Neural cell (in vitro differentiated cells): ENCODE results near the gene PHF21A. TPM values are rescaled to one million over a fixed set of nuclear protein-coding genes. Genes with fewer than 3 reads are reported as not detected.

Source experiments
- H2AFZ ChIP-seq: fragments of 200-600, 300-800 bp; sonication (generic), shearing (Covaris generic); 2 replicates; pipeline ENCODE4 v1.6.0; 2014; ENCODE audit warnings: low read depth, mild to moderate bottlenecking, antibody characterized with exemption, low read length, moderate library complexity
- H3F3A ChIP-seq: fragments of 200-600 bp; shearing (Covaris generic); 2 replicates; pipeline ENCODE4 v1.6.1; 2016; ENCODE audit warnings: mild to moderate bottlenecking, moderate library complexity, mixed read lengths, antibody characterized with exemption, low read length; ENCODE audit not compliant: insufficient read depth, poor library complexity, severe bottlenecking
- H3K27ac ChIP-seq: fragments of 200-600, 300-800 bp; sonication (generic), shearing (Covaris generic); 2 replicates; pipeline ENCODE4 v1.5.1; 2014; ENCODE audit warnings: mild to moderate bottlenecking, low read length, moderate library complexity
- H3K27me3 ChIP-seq: fragments of 300-800, 200-600 bp; sonication (generic), shearing (Covaris generic); 2 replicates; pipeline ENCODE4 v1.6.0; 2014; ENCODE audit warnings: mild to moderate bottlenecking, low read depth, low read length, moderate library complexity; ENCODE audit not compliant: insufficient read depth
- H3K36me3 ChIP-seq: fragments of 300-800, 200-600 bp; sonication (generic), shearing (Covaris generic); 2 replicates; pipeline ENCODE4 v1.5.1; 2014; ENCODE audit warnings: mild to moderate bottlenecking, antibody characterized with exemption, low read length, moderate library complexity; ENCODE audit not compliant: insufficient read depth
- H3K4me2 ChIP-seq: fragments of 300-800, 200-600 bp; sonication (generic), shearing (Covaris generic); 2 replicates; pipeline ENCODE4 v1.6.0; 2014; ENCODE audit warnings: mild to moderate bottlenecking, low read length
- H3K4me3 ChIP-seq: fragments of 300-800, 200-600 bp; sonication (generic), shearing (Covaris generic); 2 replicates; pipeline ENCODE4 v1.5.1; 2014; ENCODE audit warnings: mild to moderate bottlenecking, low read length, moderate library complexity
- H3K79me2 ChIP-seq: fragments of 200-600 bp; shearing (Covaris generic); replicated peaks from 2 replicates; pipeline ENCODE4 v1.6.0; 2014; ENCODE audit warnings: mild to moderate bottlenecking, low read length, moderate library complexity; ENCODE audit not compliant: insufficient read depth
- H3K9ac ChIP-seq: fragments of 300-800, 200-600 bp; sonication (generic), shearing (Covaris generic); 2 replicates; pipeline ENCODE4 v1.6.1; 2016; ENCODE audit warnings: mild to moderate bottlenecking, low read length, mixed read lengths
- H3K9me2 ChIP-seq: fragments of 200-600 bp; shearing (Covaris generic); 2 replicates; pipeline ENCODE4 v1.6.1; 2016; ENCODE audit warnings: mild to moderate bottlenecking, low read length, mixed read lengths; ENCODE audit not compliant: insufficient read depth
- H3K9me3 ChIP-seq: fragments of 200-600, 300-800 bp; sonication (generic), shearing (Covaris generic); 2 replicates; pipeline ENCODE4 v1.6.1; 2016; ENCODE audit warnings: mild to moderate bottlenecking, mixed run types, low read length, moderate library complexity, mixed read lengths
- H4K20me1 ChIP-seq: fragments of 200-600 bp; shearing (Covaris generic); 2 replicates; pipeline ENCODE4 v1.6.1; 2016; ENCODE audit warnings: mild to moderate bottlenecking, mixed run types; ENCODE audit not compliant: insufficient read depth
- EP300 ChIP-seq: fragments of 450-650 bp; conservative IDR thresholded peaks from 2 replicates; pipeline ENCODE4 v1.6.1; 2014; ENCODE audit warnings: antibody characterized with exemption, mild to moderate bottlenecking, moderate library complexity; ENCODE audit not compliant: poor library complexity, severe bottlenecking
- EZH2 ChIP-seq: fragments of 200-600, 300-800 bp; shearing (Covaris generic), sonication (generic); IDR thresholded peaks from 2 replicates; pipeline ENCODE4 v1.6.1; 2014; ENCODE audit warnings: antibody characterized with exemption, low read length, borderline replicate concordance, mild to moderate bottlenecking; ENCODE audit not compliant: insufficient read depth, poor library complexity, severe bottlenecking
- MXI1 ChIP-seq: fragments of 450-650 bp; conservative IDR thresholded peaks from 2 replicates; pipeline ENCODE4 v1.6.1; 2014; ENCODE audit warnings: antibody characterized with exemption, mild to moderate bottlenecking; ENCODE audit not compliant: poor library complexity, severe bottlenecking
- POLR2AphosphoS5 ChIP-seq: IDR thresholded peaks from 2 replicates; pipeline ENCODE4 v1.6.1; 2012
- RAD21 ChIP-seq: fragments of 450-650 bp; conservative IDR thresholded peaks from 2 replicates; pipeline ENCODE4 v1.6.1; 2014; ENCODE audit warnings: antibody characterized with exemption, mild to moderate bottlenecking, moderate library complexity
- SMC3 ChIP-seq: fragments of 450-650 bp; conservative IDR thresholded peaks from 2 replicates; pipeline ENCODE4 v1.6.1; 2014; ENCODE audit warnings: antibody characterized with exemption, mild to moderate bottlenecking, moderate library complexity; ENCODE audit not compliant: poor library complexity
- TAF1 ChIP-seq: IDR thresholded peaks from 2 replicates; pipeline ENCODE4 v1.6.1; 2012; ENCODE audit warnings: low read depth
- polyA plus RNA-seq: library from polyadenylated mRNA; depleted of rRNA; stranded (reverse); fragments of >200 nt; gene quantifications from 2 replicates; pipeline ENCODE4 v1.2.3, GENCODE V29; 2014
- TF ChIP-seq, protein P1 (sequence below): IDR thresholded peaks from 2 replicates; pipeline ENCODE4 v1.6.1; 2012; ENCODE audit warnings: borderline replicate concordance
- TF ChIP-seq, protein P2 (sequence below): fragments of 450-650 bp; IDR thresholded peaks from 2 replicates; pipeline ENCODE4 v1.5.1; 2014; ENCODE audit warnings: antibody characterized with exemption, mild to moderate bottlenecking, moderate library complexity; ENCODE audit not compliant: poor library complexity, severe bottlenecking

Gene PHF21A
- polyA plus RNA-seq, 1 donor from 2014 or later = 31.7 TPM

- no peaks in the 10 kb centered on the region for H3F3A ChIP-seq
- H3K27me3 ChIP-seq = no peaks in the 10 kb centered on the region
- peak overlapping the region; percentile 67 for H3K4me2 ChIP-seq
- no peaks in the 10 kb centered on the region for H3K9me2 ChIP-seq
- peak overlapping the region; percentile 86 for H3K4me3 ChIP-seq
- H3K27ac ChIP-seq = peak overlapping the region; percentile 97
- H2AFZ ChIP-seq = no peak overlapping the region
- peaks cover 3% of the 10 kb centered on the region for H4K20me1 ChIP-seq
- TF ChIP-seq, protein P1, sequence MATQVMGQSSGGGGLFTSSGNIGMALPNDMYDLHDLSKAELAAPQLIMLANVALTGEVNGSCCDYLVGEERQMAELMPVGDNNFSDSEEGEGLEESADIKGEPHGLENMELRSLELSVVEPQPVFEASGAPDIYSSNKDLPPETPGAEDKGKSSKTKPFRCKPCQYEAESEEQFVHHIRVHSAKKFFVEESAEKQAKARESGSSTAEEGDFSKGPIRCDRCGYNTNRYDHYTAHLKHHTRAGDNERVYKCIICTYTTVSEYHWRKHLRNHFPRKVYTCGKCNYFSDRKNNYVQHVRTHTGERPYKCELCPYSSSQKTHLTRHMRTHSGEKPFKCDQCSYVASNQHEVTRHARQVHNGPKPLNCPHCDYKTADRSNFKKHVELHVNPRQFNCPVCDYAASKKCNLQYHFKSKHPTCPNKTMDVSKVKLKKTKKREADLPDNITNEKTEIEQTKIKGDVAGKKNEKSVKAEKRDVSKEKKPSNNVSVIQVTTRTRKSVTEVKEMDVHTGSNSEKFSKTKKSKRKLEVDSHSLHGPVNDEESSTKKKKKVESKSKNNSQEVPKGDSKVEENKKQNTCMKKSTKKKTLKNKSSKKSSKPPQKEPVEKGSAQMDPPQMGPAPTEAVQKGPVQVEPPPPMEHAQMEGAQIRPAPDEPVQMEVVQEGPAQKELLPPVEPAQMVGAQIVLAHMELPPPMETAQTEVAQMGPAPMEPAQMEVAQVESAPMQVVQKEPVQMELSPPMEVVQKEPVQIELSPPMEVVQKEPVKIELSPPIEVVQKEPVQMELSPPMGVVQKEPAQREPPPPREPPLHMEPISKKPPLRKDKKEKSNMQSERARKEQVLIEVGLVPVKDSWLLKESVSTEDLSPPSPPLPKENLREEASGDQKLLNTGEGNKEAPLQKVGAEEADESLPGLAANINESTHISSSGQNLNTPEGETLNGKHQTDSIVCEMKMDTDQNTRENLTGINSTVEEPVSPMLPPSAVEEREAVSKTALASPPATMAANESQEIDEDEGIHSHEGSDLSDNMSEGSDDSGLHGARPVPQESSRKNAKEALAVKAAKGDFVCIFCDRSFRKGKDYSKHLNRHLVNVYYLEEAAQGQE = peak; percentile 50
- peak; percentile 68 for TF ChIP-seq POLR2AphosphoS5
- TF ChIP-seq SMC3 = peak; percentile 29
- peak; percentile 82 for TF ChIP-seq MXI1
- TF ChIP-seq TAF1 = peak; percentile 29
- TF ChIP-seq, protein P2, sequence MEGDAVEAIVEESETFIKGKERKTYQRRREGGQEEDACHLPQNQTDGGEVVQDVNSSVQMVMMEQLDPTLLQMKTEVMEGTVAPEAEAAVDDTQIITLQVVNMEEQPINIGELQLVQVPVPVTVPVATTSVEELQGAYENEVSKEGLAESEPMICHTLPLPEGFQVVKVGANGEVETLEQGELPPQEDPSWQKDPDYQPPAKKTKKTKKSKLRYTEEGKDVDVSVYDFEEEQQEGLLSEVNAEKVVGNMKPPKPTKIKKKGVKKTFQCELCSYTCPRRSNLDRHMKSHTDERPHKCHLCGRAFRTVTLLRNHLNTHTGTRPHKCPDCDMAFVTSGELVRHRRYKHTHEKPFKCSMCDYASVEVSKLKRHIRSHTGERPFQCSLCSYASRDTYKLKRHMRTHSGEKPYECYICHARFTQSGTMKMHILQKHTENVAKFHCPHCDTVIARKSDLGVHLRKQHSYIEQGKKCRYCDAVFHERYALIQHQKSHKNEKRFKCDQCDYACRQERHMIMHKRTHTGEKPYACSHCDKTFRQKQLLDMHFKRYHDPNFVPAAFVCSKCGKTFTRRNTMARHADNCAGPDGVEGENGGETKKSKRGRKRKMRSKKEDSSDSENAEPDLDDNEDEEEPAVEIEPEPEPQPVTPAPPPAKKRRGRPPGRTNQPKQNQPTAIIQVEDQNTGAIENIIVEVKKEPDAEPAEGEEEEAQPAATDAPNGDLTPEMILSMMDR = no peak
- TF ChIP-seq RAD21 = no peak
- no peak for TF ChIP-seq EZH2
- TF ChIP-seq EP300 = peak; percentile 80
- H3K9ac ChIP-seq = peak overlapping the region; percentile 84
- no peaks in the 10 kb centered on the region for H3K9me3 ChIP-seq
- H3K36me3 ChIP-seq = no peaks in the 10 kb centered on the region
- H3K79me2 ChIP-seq = peaks cover 35% of the 10 kb centered on the region
Observed at GRCh38 chr11:45899448-45900174, 221.6 kb downstream of the PHF21A start.

DNA sequence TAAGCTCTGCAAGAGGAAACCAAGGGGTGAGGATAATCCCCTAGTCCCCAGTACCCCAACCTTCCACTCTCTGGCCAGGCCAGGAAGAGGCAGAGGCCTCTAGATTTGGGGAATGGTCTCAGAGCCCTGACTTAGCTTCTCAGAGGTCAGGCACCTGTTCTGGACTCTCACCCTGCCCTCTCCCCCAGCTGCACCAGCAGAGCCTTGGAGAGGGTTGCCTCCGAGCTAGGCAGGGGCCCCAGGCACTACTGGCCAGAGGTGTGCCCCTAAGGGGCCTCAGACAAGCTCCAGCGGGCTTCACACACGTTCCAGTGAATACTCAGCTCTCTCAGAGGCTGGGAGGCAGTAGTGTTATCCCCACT, 222.2 kb downstream of the PHF21A start:
- Histone ChIP-seq H3K4me2 (peak overlapping the region; percentile 67), H4K20me1 (peaks cover 3% of the 10 kb centered on the region), H3K79me2 (peaks cover 35% of the 10 kb centered on the region), H3K27me3 (no peaks in the 10 kb centered on the region), H3K9ac (peak overlapping the region; percentile 84), H3K27ac (peak overlapping the region; percentile 97), H3K9me3 (no peaks in the 10 kb centered on the region), H3K9me2 (no peaks in the 10 kb centered on the region), H3F3A (no peaks in the 10 kb centered on the region), H3K4me3 (peak overlapping the region; percentile 86), H2AFZ (no peak overlapping the region), H3K36me3 (no peaks in the 10 kb centered on the region)
- no peak for TF ChIP-seq POLR2AphosphoS5
